ENCODE data around the gene BEX5. TPM values are rescaled to one million over a fixed set of nuclear protein-coding genes. Genes with fewer than 3 reads are reported as not detected.
A peak's percentile ranks its signal among the peaks of the same experiment; 100 is the strongest.
"Not testable (repeated sequence)": the region's sequence is repeated elsewhere in the genome, so short reads cannot be mapped to it uniquely, and the experiment has no call there.

The BEX5 gene
- 1 to 10 TPM; 1.2 to 1.9 (median 1.8) TPM for total RNA-seq

GRCh38 chrX:102155806-102156179 is at the start of gene BEX5:
BEX5 (minus strand) TSS chrX:102155977; CDS start chrX:102154265, 1,712 bp downstream.
- no peaks in the 10 kb centered on the region for H3K27me3 Mint-ChIP-seq (ENCODE audit: low read depth)
- H3K9me3 Mint-ChIP-seq: no peaks in the 10 kb centered on the region
- H3K36me3 Mint-ChIP-seq (ENCODE audit: insufficient read depth): no peaks in the 10 kb centered on the region
- H3K4me3 Mint-ChIP-seq: peak within 1 kb of the TSS; percentile 94
- peaks cover 11% of the 10 kb centered on the region for H3K4me1 Mint-ChIP-seq (ENCODE audit: low read depth)
- DNase-seq (peak; percentile 43), ATAC-seq (peak; percentile 93 to 97)

- DNase-seq (no peak), ATAC-seq (no peak)
- Mint-ChIP-seq H3K4me3 (no peak overlapping the region), H3K27me3 (ENCODE audit: low read depth) (no peaks in the 10 kb centered on the region), H3K36me3 (ENCODE audit: insufficient read depth) (no peaks in the 10 kb centered on the region), H3K9me3 (peaks cover 6% of the 10 kb centered on the region), H3K4me1 (ENCODE audit: low read depth) (no peaks in the 10 kb centered on the region)
Observed at GRCh38 chrX:102185967-102186720, 30.4 kb upstream of the BEX5 start.

- Mint-ChIP-seq H3K27me3 (ENCODE audit: low read depth) (no peaks in the 10 kb centered on the region), H3K4me1 (ENCODE audit: low read depth) (peaks cover 11% of the 10 kb centered on the region), H3K36me3 (ENCODE audit: insufficient read depth) (no peaks in the 10 kb centered on the region), H3K9me3 (no peaks in the 10 kb centered on the region), H3K4me3 (peak overlapping the region; percentile 94)
- ATAC-seq (peak; percentile 42 to 45), DNase-seq (no peak)
Observed at GRCh38 chrX:102154900-102155805, 624 bp downstream of the BEX5 start.

- Mint-ChIP-seq H3K4me1 (ENCODE audit: low read depth) (peaks cover 11% of the 10 kb centered on the region), H3K36me3 (ENCODE audit: insufficient read depth) (no peaks in the 10 kb centered on the region), H3K4me3 (peak overlapping the region; percentile 94), H3K9me3 (no peaks in the 10 kb centered on the region), H3K27me3 (ENCODE audit: low read depth) (no peaks in the 10 kb centered on the region)
- DNase-seq: no peak
- ATAC-seq: no peak
Observed at GRCh38 chrX:102154218-102154860, 1.4 kb downstream of the BEX5 start.

- peaks cover 28% of the 10 kb centered on the region for H3K27me3 Mint-ChIP-seq (ENCODE audit: low read depth)
- H3K4me3 Mint-ChIP-seq; H3K9me3 Mint-ChIP-seq; H3K36me3 Mint-ChIP-seq (ENCODE audit: insufficient read depth); DNase-seq; ATAC-seq; H3K4me1 Mint-ChIP-seq (ENCODE audit: low read depth): not testable (repeated sequence)
Observed at GRCh38 chrX:102142274-102142673, 13.5 kb downstream of the BEX5 start, which contains the start of gene TCEAL6. TCEAL6 (minus strand) TSS chrX:102142481.

- ATAC-seq; DNase-seq; H3K4me1 Mint-ChIP-seq (ENCODE audit: low read depth); H3K4me3 Mint-ChIP-seq; H3K36me3 Mint-ChIP-seq (ENCODE audit: insufficient read depth); H3K9me3 Mint-ChIP-seq: not testable (repeated sequence)
- H3K27me3 Mint-ChIP-seq (ENCODE audit: low read depth): peaks cover 34% of the 10 kb centered on the region
Observed at GRCh38 chrX:102141631-102142030, 14.1 kb downstream of the BEX5 start.

GRCh38 chrX:102140876-102141275 is 14.9 kb downstream of the BEX5 start:
- H3K36me3 Mint-ChIP-seq (ENCODE audit: insufficient read depth); H3K9me3 Mint-ChIP-seq; ATAC-seq; H3K4me3 Mint-ChIP-seq; H3K4me1 Mint-ChIP-seq (ENCODE audit: low read depth); DNase-seq: not testable (repeated sequence)
- H3K27me3 Mint-ChIP-seq (ENCODE audit: low read depth): peaks cover 34% of the 10 kb centered on the region

GRCh38 chrX:102138064-102138463 is 17.7 kb downstream of the BEX5 start:
- DNase-seq: no peak
- Mint-ChIP-seq H3K27me3 (ENCODE audit: low read depth) (peaks cover 27% of the 10 kb centered on the region), H3K36me3 (ENCODE audit: insufficient read depth) (no peaks in the 10 kb centered on the region), H3K4me1 (ENCODE audit: low read depth) (peaks cover 2% of the 10 kb centered on the region), H3K9me3 (no peaks in the 10 kb centered on the region), H3K4me3 (no peak overlapping the region)
- no peak for ATAC-seq

- Mint-ChIP-seq H3K36me3 (ENCODE audit: insufficient read depth) (no peaks in the 10 kb centered on the region), H3K4me1 (ENCODE audit: low read depth) (peaks cover 8% of the 10 kb centered on the region), H3K4me3 (no peak overlapping the region), H3K9me3 (no peaks in the 10 kb centered on the region), H3K27me3 (ENCODE audit: low read depth) (peaks cover 25% of the 10 kb centered on the region)
- DNase-seq (no peak), ATAC-seq (no peak)
Observed at GRCh38 chrX:102129473-102129872, 26.3 kb downstream of the BEX5 start.

GRCh38 chrX:102126863-102127262 is 28.9 kb downstream of the BEX5 start:
- ATAC-seq (no peak), DNase-seq (no peak)
- no peak overlapping the region for H3K4me3 Mint-ChIP-seq
- no peaks in the 10 kb centered on the region for H3K9me3 Mint-ChIP-seq
- peaks cover 29% of the 10 kb centered on the region for H3K27me3 Mint-ChIP-seq (ENCODE audit: low read depth)
- no peaks in the 10 kb centered on the region for H3K36me3 Mint-ChIP-seq (ENCODE audit: insufficient read depth)
- H3K4me1 Mint-ChIP-seq (ENCODE audit: low read depth): peaks cover 8% of the 10 kb centered on the region

- H3K36me3 Mint-ChIP-seq (ENCODE audit: insufficient read depth); H3K4me1 Mint-ChIP-seq (ENCODE audit: low read depth); ATAC-seq; H3K9me3 Mint-ChIP-seq; DNase-seq: not testable (repeated sequence)
- peak overlapping the region; percentile 16 for H3K4me3 Mint-ChIP-seq
- H3K27me3 Mint-ChIP-seq (ENCODE audit: low read depth): peaks cover 29% of the 10 kb centered on the region
Observed at GRCh38 chrX:102126080-102126818, 29.5 kb downstream of the BEX5 start.

GRCh38 chrX:102125436-102125835 is 30.3 kb downstream of the BEX5 start, which contains the start of gene TCEAL2:
TCEAL2 (plus strand) TSS chrX:102125679; CDS start chrX:102126831, 1,152 bp downstream.
- not testable (repeated sequence) for H3K36me3 Mint-ChIP-seq (ENCODE audit: insufficient read depth); DNase-seq; H3K4me1 Mint-ChIP-seq (ENCODE audit: low read depth); H3K9me3 Mint-ChIP-seq
- peak within 1 kb of the TSS; percentile 56 for H3K4me3 Mint-ChIP-seq
- H3K27me3 Mint-ChIP-seq (ENCODE audit: low read depth): peaks cover 27% of the 10 kb centered on the region
- peak; percentile 25 to 40 for ATAC-seq

GRCh38 chrX:102125014-102125413 is 30.8 kb downstream of the BEX5 start:
- ATAC-seq: peak in 1 of 2 donors; percentile 25
- not testable (repeated sequence) for H3K9me3 Mint-ChIP-seq; DNase-seq; H3K4me1 Mint-ChIP-seq (ENCODE audit: low read depth); H3K36me3 Mint-ChIP-seq (ENCODE audit: insufficient read depth)
- peak overlapping the region; percentile 56 for H3K4me3 Mint-ChIP-seq
- peaks cover 27% of the 10 kb centered on the region for H3K27me3 Mint-ChIP-seq (ENCODE audit: low read depth)
